Measurements from ENCODE around the gene SLC16A7. TPM values are rescaled to one million over a fixed set of nuclear protein-coding genes. Genes with fewer than 3 reads are reported as not detected.
"Not testable (repeated sequence)": the region's sequence is repeated elsewhere in the genome, so short reads cannot be mapped to it uniquely, and the experiment has no call there.

SLC16A7 gene
- total RNA-seq, 1 donor from 2014 or later: 2.4 TPM

DNA sequence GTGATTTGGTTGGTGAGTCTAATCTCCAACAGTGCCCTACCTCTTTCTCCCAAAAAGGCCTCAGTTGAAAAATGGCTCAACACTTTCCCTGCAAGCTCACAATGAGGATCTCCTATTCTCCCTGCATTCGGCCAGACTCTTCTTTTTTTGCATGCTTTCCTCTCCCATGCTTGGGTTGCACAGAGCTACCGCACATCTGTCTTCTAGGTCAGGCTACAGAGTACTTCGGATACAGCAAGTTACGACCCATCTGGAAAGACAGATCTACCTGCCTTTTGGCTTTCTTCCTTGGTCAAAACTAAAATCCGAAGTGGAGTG, 305 bp upstream of the SLC16A7 start:
- DNase-seq (ENCODE audit: low read depth): no peak
- H3K4me3 ChIP-seq (ENCODE audit: low read depth, low read length): peak overlapping the region; percentile 73
- no peak for TF ChIP-seq CTCF (conservative IDR thresholded peaks at IDR 0.05; ENCODE audit: low read depth, low read length)

- peak overlapping the region; percentile 73 for H3K4me3 ChIP-seq (ENCODE audit: low read depth, low read length)
Measured at GRCh38 chr12:59597385-59597781, 1.6 kb downstream of the SLC16A7 start.

GRCh38 chr12:59600171-59600570, 4.3 kb downstream of the SLC16A7 start:
- no peak overlapping the region for H3K4me3 ChIP-seq (ENCODE audit: low read depth, low read length)
- no peak for DNase-seq (ENCODE audit: low read depth)
- TF ChIP-seq CTCF (conservative IDR thresholded peaks at IDR 0.05; ENCODE audit: low read depth, low read length): no peak

More at GRCh38 chr12:59597385-59597781, 1.6 kb downstream of the SLC16A7 start:
- DNase-seq (ENCODE audit: low read depth): peak; percentile 96
- peak; percentile 12 for TF ChIP-seq CTCF (conservative IDR thresholded peaks at IDR 0.05; ENCODE audit: low read depth, low read length)

DNA sequence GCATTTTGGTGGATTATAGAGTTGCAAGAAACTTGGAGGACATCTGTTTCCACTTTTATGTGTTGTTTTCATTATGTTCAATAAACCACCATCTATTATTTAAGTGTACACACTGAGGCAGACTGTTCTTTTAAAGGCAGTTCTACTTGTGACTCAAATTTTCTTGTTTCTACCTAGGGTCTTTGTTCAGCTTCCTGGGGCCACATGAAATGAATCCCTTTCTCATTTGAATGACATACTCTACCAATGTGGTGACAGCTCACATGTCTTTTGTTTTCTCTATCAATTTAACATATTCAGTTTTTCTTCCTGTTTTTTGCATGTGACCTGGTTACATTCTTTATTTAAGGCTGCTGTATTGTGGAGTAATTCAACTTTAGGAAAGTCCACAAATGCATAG, 7.9 kb downstream of the SLC16A7 start:
- TF ChIP-seq CTCF (conservative IDR thresholded peaks at IDR 0.05; ENCODE audit: low read depth, low read length): no peak
- H3K4me3 ChIP-seq (ENCODE audit: low read depth, low read length): no peak overlapping the region
- DNase-seq (ENCODE audit: low read depth): no peak

GRCh38 chr12:59612823-59613434, 17.1 kb downstream of the SLC16A7 start:
- DNase-seq (ENCODE audit: low read depth); H3K4me3 ChIP-seq (ENCODE audit: low read depth, low read length): not testable (repeated sequence)

DNA sequence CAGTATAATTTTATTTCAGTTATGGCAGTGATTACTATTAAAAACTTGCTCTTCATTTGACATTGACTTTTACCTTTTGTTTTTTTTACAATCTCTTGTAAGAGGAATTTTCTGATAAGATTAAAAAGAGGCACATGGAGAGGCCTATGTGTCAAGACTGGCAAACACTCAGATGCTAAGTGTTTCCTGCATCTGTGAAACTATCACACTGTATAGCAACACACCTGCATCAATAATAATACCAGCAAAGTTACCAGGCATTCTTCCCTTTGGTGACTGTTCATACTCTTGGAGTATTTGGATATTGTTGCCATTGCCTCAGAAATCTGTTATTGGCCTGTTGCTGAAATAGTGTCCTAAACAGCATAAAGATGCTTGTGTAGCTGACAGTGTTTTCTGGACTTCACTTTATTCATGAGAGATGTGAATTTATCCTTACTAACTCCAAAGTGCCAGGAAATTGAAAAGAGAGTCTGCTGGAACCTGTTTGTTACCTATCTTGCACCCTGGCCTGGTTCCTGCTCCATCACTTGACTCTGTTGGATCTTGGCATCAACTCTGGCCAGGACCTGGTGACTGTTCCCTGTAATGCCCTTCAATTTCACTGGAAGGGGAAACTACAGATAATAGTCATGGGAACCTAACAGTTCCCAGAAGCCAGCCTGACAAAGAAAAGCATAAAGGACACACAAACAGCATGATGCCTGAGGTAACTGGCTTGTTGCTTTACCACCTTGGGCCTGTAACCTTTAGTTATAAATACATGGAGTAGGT, 19.8 kb downstream of the SLC16A7 start:
- no peak for DNase-seq (ENCODE audit: low read depth)
- H3K4me3 ChIP-seq (ENCODE audit: low read depth, low read length): no peak overlapping the region
- no peak for TF ChIP-seq CTCF (conservative IDR thresholded peaks at IDR 0.05; ENCODE audit: low read depth, low read length)

DNA sequence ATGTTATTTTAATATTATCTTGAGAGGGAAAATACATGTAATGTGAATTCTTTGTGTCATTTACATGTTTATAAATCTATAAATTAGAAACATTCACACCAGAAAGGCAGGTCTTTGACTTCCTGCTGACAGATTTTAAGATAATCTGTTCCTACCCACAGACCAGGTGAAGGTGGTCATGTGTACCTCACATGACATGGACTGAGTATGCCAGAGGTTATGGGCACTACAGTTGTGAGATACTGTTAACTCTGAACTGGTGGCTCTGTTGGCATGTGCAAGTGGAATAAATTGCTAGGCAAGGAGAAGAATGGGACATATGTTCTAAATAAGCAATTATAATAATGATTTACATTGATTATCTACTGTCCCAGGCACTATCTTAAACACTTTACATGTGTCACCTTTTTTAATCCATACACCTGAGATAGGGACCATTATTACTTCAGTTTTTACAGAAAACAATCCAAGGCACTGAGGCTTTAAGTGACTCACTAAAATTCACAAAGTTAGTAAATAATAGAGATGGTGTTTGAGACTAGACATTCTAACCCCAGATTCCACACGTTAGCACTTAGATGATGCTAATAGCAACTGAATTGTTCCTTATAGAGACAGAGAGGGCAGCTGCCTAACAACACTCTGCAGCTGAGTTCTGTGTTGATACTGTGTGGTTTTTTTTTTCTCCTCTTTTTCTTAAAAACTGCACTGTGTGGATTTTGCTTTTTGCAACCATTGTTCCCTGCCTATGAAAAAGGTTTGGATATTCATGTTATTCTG, 23.8 kb downstream of the SLC16A7 start:
- DNase-seq (ENCODE audit: low read depth): no peak
- no peak overlapping the region for H3K4me3 ChIP-seq (ENCODE audit: low read depth, low read length)
- TF ChIP-seq CTCF (conservative IDR thresholded peaks at IDR 0.05; ENCODE audit: low read depth, low read length): no peak

Data from epithelial cell of proximal tubule (primary cell).